Measurements from ENCODE around the gene SH2B3. TPM values are rescaled to one million over a fixed set of nuclear protein-coding genes. Genes with fewer than 3 reads are reported as not detected.

The SH2B3 gene
- total and polyA plus RNA-seq, 9 donors, result 9.1 to 20.7 (median 15.7) TPM

- Histone ChIP-seq H3K36me3 (ENCODE audit: control insufficient read depth, insufficient read depth, low read length) (peaks cover 2% of the 10 kb centered on the region), H3K4me1 (ENCODE audit: control insufficient read depth, insufficient read depth, low read length) (peaks cover 37% of the 10 kb centered on the region), H3K9me3 (replicated peaks; ENCODE audit: control insufficient read depth, low read depth, low read length) (no peaks in the 10 kb centered on the region), H3K27ac (ENCODE audit: low read length) (peak overlapping the region; percentile 62), H3K4me3 (ENCODE audit: low read length) (no peak overlapping the region), H3K27me3 (ENCODE audit: control insufficient read depth, insufficient read depth, low read length) (no peaks in the 10 kb centered on the region)
- WGBS (ENCODE audit: insufficient coverage), result 93% methylated on average over 4 of the region's 9 CpGs
- no peak for DNase-seq
Observed at GRCh38 chr12:111428081-111428727, 22.5 kb downstream of the SH2B3 start.

DNA sequence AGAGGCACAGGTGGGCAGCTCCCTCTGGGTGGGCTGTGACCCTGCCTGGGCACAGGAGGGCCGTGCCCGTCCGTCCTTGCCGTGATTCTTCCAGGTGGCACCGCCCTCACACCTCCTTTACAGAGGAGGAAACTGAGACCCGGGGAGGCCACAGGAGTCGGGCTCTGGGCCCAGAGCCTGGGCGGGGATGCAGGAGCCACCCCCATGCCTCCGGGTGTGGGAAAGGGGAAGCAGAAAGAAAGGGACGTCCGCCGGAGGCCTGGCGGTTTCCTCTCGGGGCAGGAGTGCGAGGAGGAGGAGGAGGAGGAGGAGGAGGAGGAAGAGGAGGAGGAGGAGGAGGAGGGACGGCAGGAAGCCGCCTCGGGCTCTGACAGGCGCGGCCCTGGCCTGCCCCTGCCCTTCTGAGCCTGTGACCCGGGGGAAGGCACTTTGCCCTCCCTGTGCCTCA, 23.0 kb downstream of the SH2B3 start:
- peak overlapping the region; percentile 87 for H3K27ac ChIP-seq (ENCODE audit: low read length)
- H3K36me3 ChIP-seq (ENCODE audit: control insufficient read depth, insufficient read depth, low read length), result peaks cover 2% of the 10 kb centered on the region
- H3K4me3 ChIP-seq (ENCODE audit: low read length), result no peak overlapping the region
- peak; percentile 67 for DNase-seq
- 60% methylated on average over 1 of the region's 21 CpGs for WGBS (ENCODE audit: insufficient coverage)
- H3K4me1 ChIP-seq (ENCODE audit: control insufficient read depth, insufficient read depth, low read length), result peaks cover 37% of the 10 kb centered on the region
- no peaks in the 10 kb centered on the region for H3K27me3 ChIP-seq (ENCODE audit: control insufficient read depth, insufficient read depth, low read length)
- H3K9me3 ChIP-seq (replicated peaks; ENCODE audit: control insufficient read depth, low read depth, low read length), result no peaks in the 10 kb centered on the region

GRCh38 chr12:111429828-111430432, 24.2 kb downstream of the SH2B3 start:
- Histone ChIP-seq H3K4me3 (ENCODE audit: low read length) (no peak overlapping the region), H3K27ac (ENCODE audit: low read length) (peak overlapping the region; percentile 87), H3K9me3 (replicated peaks; ENCODE audit: control insufficient read depth, low read depth, low read length) (no peaks in the 10 kb centered on the region), H3K27me3 (ENCODE audit: control insufficient read depth, insufficient read depth, low read length) (no peaks in the 10 kb centered on the region), H3K36me3 (ENCODE audit: control insufficient read depth, insufficient read depth, low read length) (peaks cover 2% of the 10 kb centered on the region), H3K4me1 (ENCODE audit: control insufficient read depth, insufficient read depth, low read length) (peaks cover 38% of the 10 kb centered on the region)
- no peak for DNase-seq
- 57% methylated on average over 13 of the region's 21 CpGs for WGBS (ENCODE audit: insufficient coverage)

- WGBS (ENCODE audit: insufficient coverage), result 71% methylated on average over 4 of the region's 17 CpGs
- no peaks in the 10 kb centered on the region for H3K9me3 ChIP-seq (replicated peaks; ENCODE audit: control insufficient read depth, low read depth, low read length)
- no peak overlapping the region for H3K4me3 ChIP-seq (ENCODE audit: low read length)
- peaks cover 2% of the 10 kb centered on the region for H3K36me3 ChIP-seq (ENCODE audit: control insufficient read depth, insufficient read depth, low read length)
- H3K27ac ChIP-seq (ENCODE audit: low read length), result peak overlapping the region; percentile 87
- H3K27me3 ChIP-seq (ENCODE audit: control insufficient read depth, insufficient read depth, low read length), result no peaks in the 10 kb centered on the region
- DNase-seq, result no peak
- peaks cover 43% of the 10 kb centered on the region for H3K4me1 ChIP-seq (ENCODE audit: control insufficient read depth, insufficient read depth, low read length)
Observed at GRCh38 chr12:111430433-111431353, 25.0 kb downstream of the SH2B3 start.

GRCh38 chr12:111431772-111432171, 26.0 kb downstream of the SH2B3 start:
- peak overlapping the region; percentile 38 for H3K27ac ChIP-seq (ENCODE audit: low read length)
- H3K4me1 ChIP-seq (ENCODE audit: control insufficient read depth, insufficient read depth, low read length), result peaks cover 52% of the 10 kb centered on the region
- 71% methylated on average over 2 of the region's 6 CpGs for WGBS (ENCODE audit: insufficient coverage)
- H3K36me3 ChIP-seq (ENCODE audit: control insufficient read depth, insufficient read depth, low read length), result peaks cover 2% of the 10 kb centered on the region
- H3K9me3 ChIP-seq (replicated peaks; ENCODE audit: control insufficient read depth, low read depth, low read length), result no peaks in the 10 kb centered on the region
- H3K27me3 ChIP-seq (ENCODE audit: control insufficient read depth, insufficient read depth, low read length), result no peaks in the 10 kb centered on the region
- H3K4me3 ChIP-seq (ENCODE audit: low read length), result no peak overlapping the region
- no peak for DNase-seq

DNA sequence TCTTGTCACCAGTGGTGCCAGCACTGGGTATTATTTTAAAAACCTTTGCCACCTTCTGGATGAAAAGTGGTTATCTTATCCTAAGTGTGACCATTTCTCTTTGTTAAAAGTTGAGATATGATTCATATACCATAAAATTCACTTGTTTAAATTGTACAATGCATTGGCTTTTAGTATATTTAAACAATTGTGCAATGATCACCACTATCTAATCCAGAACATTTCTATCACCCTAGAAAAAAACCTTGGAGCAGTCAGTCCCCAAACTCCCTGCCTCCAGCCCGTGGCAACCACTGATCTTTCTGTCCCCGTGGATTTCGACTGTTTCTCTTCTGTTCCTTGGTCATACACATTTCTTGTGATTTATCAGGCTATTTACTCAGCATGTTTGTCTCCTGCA, 28.3 kb downstream of the SH2B3 start:
- H3K36me3 ChIP-seq (ENCODE audit: control insufficient read depth, insufficient read depth, low read length), result peaks cover 9% of the 10 kb centered on the region
- no peaks in the 10 kb centered on the region for H3K27me3 ChIP-seq (ENCODE audit: control insufficient read depth, insufficient read depth, low read length)
- WGBS (ENCODE audit: insufficient coverage), result 52% methylated on average over 3 of the region's 3 CpGs
- H3K27ac ChIP-seq (ENCODE audit: low read length), result peak overlapping the region; percentile 78
- no peak for DNase-seq
- no peaks in the 10 kb centered on the region for H3K9me3 ChIP-seq (replicated peaks; ENCODE audit: control insufficient read depth, low read depth, low read length)
- peaks cover 48% of the 10 kb centered on the region for H3K4me1 ChIP-seq (ENCODE audit: control insufficient read depth, insufficient read depth, low read length)
- no peak overlapping the region for H3K4me3 ChIP-seq (ENCODE audit: low read length)

- H3K36me3 ChIP-seq (ENCODE audit: control insufficient read depth, insufficient read depth, low read length), result peaks cover 12% of the 10 kb centered on the region
- H3K9me3 ChIP-seq (replicated peaks; ENCODE audit: control insufficient read depth, low read depth, low read length), result no peaks in the 10 kb centered on the region
- 25% methylated on average over 7 of the region's 18 CpGs for WGBS (ENCODE audit: insufficient coverage)
- DNase-seq, result peak; percentile 72
- no peak overlapping the region for H3K4me3 ChIP-seq (ENCODE audit: low read length)
- H3K4me1 ChIP-seq (ENCODE audit: control insufficient read depth, insufficient read depth, low read length), result peaks cover 43% of the 10 kb centered on the region
- no peaks in the 10 kb centered on the region for H3K27me3 ChIP-seq (ENCODE audit: control insufficient read depth, insufficient read depth, low read length)
- H3K27ac ChIP-seq (ENCODE audit: low read length), result peak overlapping the region; percentile 78
Observed at GRCh38 chr12:111434680-111435338, 29.1 kb downstream of the SH2B3 start.

DNA sequence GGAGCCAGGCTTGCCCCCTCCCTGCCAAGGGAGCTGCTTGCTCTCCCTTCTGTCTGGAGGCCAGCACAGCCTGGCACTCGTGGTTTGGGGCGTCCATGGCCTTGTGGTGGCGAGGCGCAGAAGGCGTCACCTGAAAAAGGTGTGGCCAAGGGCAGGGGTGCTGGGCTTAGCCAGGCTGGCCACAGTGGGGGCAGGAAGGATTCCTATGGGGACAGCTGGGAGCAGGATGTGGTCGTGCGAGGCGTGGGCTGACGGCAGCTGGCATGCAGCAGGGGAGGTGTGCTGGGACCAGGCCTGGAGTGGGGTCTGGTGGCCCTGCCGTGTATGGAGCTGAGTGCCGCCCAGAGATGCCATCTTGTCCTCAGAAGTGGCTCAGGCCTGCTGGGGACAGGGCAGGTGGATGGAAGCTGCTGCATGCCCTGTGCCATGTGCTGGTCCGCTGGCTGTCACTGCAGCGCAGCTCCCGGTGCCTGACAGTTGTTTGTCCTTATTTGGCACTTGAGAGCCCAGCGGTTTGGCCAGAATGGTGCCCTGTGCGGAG, 30.0 kb downstream of the SH2B3 start:
- H3K4me1 ChIP-seq (ENCODE audit: control insufficient read depth, insufficient read depth, low read length), result peaks cover 39% of the 10 kb centered on the region
- peaks cover 19% of the 10 kb centered on the region for H3K36me3 ChIP-seq (ENCODE audit: control insufficient read depth, insufficient read depth, low read length)
- H3K4me3 ChIP-seq (ENCODE audit: low read length), result no peak overlapping the region
- DNase-seq, result no peak
- WGBS (ENCODE audit: insufficient coverage), result 71% methylated on average over 15 of the region's 16 CpGs
- H3K9me3 ChIP-seq (replicated peaks; ENCODE audit: control insufficient read depth, low read depth, low read length), result no peaks in the 10 kb centered on the region
- H3K27ac ChIP-seq (ENCODE audit: low read length), result no peak overlapping the region
- no peaks in the 10 kb centered on the region for H3K27me3 ChIP-seq (ENCODE audit: control insufficient read depth, insufficient read depth, low read length)

DNA sequence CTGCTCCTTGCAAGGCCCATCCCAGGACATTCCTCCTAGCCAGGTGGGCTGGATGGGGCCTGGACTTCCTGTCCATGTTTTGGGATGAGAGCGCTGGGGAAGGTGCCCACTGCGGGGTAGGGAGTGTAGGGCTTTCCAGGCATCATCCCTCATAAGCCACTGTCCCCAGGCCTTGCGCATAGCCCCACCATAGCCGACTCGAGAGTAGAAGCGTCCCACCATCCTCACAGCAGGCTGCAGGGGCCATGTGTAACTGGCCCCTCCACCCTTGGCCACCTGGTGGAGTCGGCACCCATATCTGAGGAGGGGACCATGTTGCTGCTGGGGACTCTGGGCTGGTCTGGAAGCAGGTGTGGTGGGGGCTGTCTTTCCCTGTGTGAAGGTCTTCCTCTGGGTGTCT, 30.5 kb downstream of the SH2B3 start:
- no peaks in the 10 kb centered on the region for H3K27me3 ChIP-seq (ENCODE audit: control insufficient read depth, insufficient read depth, low read length)
- H3K27ac ChIP-seq (ENCODE audit: low read length), result no peak overlapping the region
- H3K9me3 ChIP-seq (replicated peaks; ENCODE audit: control insufficient read depth, low read depth, low read length), result no peaks in the 10 kb centered on the region
- peaks cover 38% of the 10 kb centered on the region for H3K4me1 ChIP-seq (ENCODE audit: control insufficient read depth, insufficient read depth, low read length)
- no peak overlapping the region for H3K4me3 ChIP-seq (ENCODE audit: low read length)
- H3K36me3 ChIP-seq (ENCODE audit: control insufficient read depth, insufficient read depth, low read length), result peaks cover 19% of the 10 kb centered on the region
- WGBS (ENCODE audit: insufficient coverage), result 50% methylated on average over 1 of the region's 7 CpGs
- no peak for DNase-seq
